ENCODE results near the gene KRTAP10-11.

- TF ChIP-seq, protein P1, sequence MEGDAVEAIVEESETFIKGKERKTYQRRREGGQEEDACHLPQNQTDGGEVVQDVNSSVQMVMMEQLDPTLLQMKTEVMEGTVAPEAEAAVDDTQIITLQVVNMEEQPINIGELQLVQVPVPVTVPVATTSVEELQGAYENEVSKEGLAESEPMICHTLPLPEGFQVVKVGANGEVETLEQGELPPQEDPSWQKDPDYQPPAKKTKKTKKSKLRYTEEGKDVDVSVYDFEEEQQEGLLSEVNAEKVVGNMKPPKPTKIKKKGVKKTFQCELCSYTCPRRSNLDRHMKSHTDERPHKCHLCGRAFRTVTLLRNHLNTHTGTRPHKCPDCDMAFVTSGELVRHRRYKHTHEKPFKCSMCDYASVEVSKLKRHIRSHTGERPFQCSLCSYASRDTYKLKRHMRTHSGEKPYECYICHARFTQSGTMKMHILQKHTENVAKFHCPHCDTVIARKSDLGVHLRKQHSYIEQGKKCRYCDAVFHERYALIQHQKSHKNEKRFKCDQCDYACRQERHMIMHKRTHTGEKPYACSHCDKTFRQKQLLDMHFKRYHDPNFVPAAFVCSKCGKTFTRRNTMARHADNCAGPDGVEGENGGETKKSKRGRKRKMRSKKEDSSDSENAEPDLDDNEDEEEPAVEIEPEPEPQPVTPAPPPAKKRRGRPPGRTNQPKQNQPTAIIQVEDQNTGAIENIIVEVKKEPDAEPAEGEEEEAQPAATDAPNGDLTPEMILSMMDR (IDR thresholded peaks at IDR 0.05): no peak
- TF ChIP-seq EZH2phosphoT487 (IDR thresholded peaks at IDR 0.05): no peak
- no peak for TF ChIP-seq EZH2 (IDR thresholded peaks at IDR 0.05)
Measured at GRCh38 chr21:44611551-44611950, 34.7 kb upstream of the KRTAP10-11 start.
